Suppressor macrophage treated with lipopolysaccharide for 1 hour (primary cell): ENCODE measurements around the gene GIMAP4.
"Not testable (repeated sequence)": the region's sequence is repeated elsewhere in the genome, so short reads cannot be mapped to it uniquely, and the experiment has no call there.

ENCODE experiments used
- DNase-seq, 3 donors: peaks; one replicate each; pipeline ENCODE4 v3.0.0-alpha.2; 2020 to 2022

Gene GIMAP4

DNA sequence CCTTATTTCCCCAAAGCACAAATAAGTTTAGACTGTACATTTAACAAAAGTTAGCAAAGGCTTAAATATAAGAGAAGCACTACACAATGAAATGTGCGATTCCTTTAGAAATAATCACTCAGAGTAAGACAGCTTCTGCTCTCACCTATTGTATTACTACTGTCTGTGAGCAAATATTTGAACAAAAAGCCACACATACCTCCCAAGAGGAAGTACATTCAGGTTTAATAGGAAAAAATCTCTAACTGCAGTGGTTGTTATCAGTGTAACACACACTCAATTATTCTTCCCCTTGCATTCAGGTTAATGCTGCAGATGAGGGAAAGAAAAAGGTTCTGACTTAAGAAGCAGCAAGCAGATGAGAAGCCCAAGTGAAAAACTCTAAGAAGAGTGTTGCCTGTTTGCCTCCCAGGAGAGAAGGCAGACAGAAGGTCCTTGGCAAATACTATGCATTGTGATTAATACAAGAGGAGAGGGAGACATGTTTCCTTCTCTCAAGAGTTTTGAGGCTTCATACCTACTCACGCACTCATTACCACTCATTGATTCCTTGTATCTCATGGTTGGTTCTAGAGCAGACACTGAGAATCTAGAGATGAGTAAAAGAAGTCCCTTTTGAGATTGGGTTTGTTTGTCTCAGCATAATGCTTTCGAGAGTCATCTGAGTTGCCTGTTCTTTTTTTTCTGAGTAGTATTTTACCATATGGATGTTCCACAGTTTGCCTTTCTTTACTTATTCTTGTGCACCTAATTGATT lies 13.6 kb downstream of the GIMAP4 start:
- DNase-seq, result no peak

DNA sequence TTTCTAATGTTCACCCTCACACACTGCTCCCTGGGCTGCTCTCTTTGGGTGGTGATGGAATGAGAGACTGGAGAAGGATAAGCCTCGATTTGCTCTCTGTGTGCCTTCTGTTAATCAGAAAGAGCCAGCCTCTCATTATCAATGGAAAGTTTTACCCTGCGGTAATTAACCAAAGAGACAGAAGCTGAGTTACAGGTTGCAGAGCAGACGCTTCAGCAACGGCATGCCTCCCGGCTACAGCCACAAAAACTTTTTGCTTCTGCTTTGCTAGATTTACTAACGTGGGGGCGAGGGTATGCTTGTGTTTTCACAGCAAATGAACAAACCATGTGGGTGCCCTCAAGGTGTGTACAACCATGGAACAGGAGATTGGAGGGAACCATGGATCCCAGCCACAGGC lies 18.0 kb downstream of the GIMAP4 start:
- no peak for DNase-seq

DNA sequence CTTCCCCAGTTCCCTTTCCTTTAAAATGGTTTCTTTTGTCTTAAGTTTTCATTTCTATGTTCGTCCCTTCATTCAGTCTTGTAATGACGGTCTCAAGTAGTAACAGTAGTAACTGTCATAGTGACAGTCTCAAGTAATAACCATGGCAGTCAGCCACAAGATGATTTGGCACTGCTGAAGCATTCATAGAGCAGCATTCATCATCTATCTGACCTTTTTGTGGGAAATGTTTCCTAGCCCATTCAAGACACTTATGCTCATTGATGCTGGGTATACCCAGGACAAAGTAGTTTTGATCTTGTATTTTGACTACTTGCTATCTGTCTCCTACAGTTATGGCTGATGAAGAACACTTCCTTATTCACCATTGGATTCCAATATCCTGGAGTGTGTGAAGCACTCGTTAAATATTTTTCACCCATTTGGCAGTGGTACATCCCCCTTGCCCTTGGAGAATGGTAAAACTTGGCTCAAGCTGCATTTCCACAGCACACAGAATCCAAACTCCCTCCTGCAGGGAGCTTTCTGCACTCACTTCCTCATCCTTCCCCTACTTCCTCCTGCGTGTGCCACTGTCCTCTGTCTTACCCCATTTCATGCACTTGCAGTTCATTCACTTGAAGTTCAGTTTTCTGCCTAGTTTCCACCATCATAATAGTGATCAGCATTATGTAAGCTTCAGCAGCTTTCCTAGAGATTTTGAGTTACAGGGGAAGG lies 19.0 kb downstream of the GIMAP4 start:
- DNase-seq, result peak in 2 of 3 donors; percentile 59 to 65

DNA sequence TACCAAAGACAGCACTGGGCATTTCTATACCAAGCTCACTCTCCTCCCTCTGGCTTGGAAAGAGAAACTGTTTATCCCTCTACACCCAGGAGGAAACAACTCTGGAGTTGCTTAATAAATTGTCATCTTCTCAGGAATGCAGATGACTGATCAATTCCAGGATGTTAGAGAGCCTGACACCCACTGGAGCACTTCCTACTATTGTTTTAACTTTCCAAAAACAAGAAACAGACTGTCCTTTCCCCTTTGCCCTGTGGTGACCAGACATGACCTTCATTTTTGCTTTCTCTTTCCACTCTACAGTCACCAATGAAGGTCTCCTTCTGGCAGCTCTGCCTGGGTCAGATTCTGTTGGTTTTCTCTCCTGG lies 19.6 kb downstream of the GIMAP4 start:
- peak; percentile 83 to 97 (median 87) for DNase-seq

DNA sequence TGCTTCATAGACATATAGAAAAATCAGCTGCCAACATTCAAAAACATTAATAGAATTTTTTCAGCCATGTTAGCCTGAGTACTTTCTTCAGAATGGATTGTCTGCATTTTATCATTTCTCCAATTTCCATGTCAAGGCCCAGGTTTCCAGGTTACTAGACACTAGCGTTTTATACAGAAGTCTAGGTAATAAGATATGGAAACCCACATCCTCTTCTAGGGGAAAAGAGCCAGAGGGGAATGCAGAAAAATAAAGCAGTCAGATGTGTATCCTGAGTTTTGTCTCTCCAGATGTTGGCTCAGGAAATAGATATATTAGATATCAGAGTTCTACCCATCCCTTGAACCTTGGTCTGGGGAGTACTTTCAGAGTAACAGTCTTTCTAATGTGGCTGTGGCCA lies 20.4 kb downstream of the GIMAP4 start:
- DNase-seq, result no peak

DNA sequence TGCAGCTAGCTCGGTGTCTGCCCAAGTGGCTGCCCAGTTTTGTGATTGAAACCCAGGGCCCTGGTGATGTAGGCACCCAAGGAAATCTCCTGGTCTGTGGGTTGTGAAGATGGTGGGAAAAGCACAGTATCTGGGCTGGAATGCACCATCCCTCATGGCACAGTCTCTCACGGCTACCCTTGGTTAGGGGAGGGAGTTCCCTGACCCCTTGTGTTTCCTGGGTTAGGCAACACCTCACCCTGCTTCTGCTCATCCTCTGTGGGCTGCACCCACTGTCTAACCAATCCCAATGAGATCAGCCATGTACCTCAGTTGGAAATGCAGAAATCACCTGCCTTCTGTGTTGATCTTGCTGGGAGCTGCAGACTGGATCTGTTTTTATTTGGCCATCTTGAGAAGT lies 27.6 kb downstream of the GIMAP4 start:
- peak; percentile 34 to 61 (median 47) for DNase-seq

DNA sequence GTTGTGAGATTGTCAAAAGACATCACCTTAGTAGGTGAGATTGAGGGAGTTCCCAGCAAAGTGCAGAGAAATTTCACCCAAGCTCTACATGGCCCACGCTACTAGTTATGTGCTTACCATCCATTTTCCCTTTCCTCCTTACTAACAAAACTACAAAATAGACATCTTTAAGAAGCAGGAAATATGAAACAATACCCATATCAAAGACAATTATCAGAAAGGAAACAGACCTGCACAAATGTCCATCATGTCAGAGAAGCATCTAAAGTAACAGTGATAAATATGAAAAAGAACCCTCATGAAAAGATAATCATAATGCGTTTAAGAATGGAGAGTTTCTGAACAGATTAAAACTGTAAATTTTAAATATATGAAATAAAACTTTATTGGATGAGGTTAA lies 28.2 kb downstream of the GIMAP4 start:
- DNase-seq, result no peak

DNA sequence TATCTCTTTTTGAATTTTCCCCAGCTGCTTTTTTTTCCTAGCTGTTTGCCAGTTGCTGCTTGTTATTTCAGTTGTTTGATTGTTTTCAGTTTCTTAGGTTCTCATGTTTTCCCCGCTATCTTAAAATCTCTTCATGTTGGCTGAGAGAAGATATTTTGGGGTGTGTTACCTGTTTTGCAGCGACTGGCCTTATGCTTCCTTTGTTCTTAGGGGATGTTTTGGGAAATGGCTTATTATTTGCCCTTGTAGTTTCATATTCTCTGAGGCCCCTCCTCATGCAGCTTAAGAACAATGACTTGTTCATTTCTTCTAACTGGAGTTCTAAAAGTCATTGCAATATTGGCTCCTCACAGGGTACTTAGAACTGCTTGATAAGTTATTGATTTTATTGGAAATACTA lies 36.4 kb downstream of the GIMAP4 start:
- not testable (repeated sequence) for DNase-seq

DNA sequence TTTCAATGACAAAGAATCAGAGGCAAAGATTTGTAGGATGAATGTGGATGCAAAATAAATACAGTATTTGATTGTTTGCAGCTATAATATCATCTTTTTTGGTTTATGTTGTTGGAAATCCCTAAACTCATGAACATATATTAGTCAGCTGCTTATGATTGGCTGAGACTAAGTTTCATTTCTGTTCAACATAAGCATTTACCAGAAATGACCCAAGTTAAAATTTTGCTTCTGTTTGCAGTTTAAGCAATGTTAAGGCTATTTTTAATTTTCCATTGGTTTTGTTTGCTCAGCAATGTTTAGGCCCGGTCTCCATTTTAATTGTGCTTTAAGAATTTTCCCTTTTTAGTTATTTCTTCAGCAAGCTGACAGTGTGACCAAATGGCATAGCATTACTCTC lies 43.0 kb downstream of the GIMAP4 start:
- peak; percentile 64 to 90 (median 82) for DNase-seq

DNA sequence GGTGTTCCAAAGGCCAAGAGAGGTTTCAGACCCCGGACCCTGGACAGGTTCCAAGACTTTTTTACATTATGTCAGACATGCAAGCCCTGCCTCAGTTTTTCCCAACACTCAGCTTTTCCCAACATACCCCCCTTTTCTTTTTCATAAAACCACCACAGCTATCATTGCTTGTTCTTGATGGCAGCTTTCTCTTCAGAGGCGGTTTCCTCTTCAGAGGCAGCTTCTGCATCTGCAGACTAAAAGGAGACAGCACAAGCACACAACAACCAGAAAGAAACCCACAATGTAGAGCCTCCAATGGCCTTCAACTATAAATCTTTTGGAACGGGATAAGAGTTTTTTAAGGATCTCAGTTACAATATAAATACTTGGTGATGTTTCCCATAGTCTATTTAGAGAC lies 45.7 kb downstream of the GIMAP4 start:
- DNase-seq, result no peak

DNA sequence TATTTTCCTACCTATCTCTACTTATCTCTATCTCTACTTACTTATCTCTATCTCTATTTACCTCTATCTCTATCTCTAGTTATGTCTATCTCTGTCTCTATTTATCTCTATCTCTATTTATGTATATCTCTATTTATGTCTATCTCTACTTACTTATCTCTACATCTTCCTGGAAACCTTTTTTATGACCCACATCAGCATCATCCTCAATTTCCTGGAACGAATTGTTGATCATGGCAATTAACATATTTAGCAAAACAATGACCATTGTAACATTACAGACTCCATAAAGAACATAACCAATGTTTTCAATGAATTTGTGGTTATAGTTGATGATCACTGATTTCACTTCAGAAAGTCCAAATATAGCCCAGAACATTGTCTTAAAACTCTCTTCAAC lies 46.7 kb downstream of the GIMAP4 start:
- no peak for DNase-seq

DNA sequence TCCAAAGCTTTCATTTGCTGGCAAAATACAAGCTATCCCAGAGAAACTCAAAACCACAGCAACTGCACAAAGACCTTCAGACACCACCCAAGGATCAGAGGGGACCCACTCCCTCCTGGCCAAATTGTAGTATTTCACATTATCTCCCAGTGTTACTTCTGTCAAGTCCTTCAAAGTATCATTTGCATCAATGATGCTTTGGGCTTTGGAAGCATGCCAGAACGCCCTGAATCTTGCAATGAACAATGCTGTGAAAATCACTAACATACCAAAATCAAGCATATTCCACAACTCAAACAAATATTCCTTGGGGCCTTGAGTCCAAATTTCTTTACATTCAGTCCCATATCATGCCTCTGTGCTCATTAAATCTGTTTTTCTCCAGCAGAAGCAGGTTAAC lies 47.2 kb downstream of the GIMAP4 start:
- not testable (repeated sequence) for DNase-seq

DNA sequence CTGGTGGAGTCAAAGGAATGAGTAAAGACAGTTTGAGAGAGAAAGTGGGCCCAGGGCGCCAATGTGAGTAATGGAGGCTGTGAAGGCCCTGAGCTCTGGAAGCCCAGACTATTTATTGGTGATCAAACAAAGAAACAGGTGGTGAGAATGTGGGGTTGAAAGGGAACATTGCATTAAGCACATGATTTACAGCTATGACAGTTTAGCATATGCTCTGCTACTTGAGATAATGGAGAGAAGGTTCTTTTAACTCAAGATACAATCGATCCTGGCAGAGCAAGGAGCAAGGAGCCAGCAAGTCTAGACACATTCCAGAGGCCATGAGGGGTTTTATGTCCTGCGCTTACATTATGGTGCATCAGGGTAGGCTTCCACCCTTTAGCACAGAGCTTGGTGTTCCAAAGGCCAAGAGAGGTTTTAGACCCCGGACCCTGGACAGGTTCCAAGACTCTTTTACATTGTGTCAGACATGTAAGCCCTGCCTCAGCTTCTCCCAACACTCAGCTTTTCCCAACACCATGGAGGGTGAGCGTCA lies 48.1 kb downstream of the GIMAP4 start:
- DNase-seq, result not testable (repeated sequence)

DNA sequence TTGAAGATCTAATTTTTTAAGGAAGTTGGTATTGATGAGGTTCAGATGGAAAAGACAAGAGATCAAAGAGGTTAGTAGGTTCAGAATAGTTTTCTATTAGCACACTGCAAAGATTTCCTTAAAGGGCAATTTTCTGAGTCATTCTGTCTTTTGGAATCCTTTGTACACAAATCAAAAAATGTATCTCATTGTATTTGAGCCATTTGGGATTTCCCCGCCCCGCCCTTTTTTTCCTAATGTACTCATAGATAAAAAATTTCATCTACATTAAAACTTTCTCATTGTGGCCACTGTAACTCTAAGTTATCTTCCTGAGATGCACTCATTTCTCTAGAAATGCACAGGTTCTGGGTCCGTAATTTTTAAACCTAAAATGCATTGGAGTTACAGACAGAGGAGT lies 52.9 kb downstream of the GIMAP4 start:
- peak; percentile 31 to 50 (median 43) for DNase-seq

DNA sequence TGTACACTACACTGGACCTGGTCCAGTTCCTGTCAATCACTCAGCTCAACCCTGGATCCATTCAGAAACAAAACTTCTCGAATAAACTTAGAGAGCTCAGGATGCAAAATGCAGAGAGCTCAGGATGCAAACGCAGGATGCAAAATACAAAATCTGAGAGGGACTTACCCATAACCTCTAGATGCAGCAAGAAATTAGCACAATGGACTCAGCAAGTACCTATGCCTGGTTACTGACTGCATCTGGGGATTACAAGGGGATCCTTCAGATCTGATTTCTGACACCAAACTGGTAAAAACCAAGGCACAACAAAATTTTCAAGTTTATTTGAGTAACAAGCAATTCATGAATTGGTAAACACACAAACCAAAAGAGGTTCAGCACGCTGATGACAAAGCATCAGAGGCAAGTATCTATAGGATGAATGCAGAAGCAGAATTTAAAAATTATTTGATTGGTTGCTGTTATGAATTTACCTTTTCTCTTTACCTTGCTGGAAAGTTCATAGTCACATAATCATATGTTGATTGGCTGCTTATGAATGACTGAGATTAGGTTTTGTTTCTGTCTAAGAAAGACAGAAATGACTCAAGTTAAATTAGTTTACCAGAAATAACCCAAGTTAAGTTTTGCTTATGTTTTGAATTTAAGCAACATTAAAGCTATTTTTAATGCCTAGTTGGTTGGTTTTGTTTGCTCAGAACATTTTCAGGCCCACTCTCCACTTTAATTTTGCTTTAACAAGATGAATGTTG lies 53.6 kb downstream of the GIMAP4 start:
- no peak for DNase-seq

DNA sequence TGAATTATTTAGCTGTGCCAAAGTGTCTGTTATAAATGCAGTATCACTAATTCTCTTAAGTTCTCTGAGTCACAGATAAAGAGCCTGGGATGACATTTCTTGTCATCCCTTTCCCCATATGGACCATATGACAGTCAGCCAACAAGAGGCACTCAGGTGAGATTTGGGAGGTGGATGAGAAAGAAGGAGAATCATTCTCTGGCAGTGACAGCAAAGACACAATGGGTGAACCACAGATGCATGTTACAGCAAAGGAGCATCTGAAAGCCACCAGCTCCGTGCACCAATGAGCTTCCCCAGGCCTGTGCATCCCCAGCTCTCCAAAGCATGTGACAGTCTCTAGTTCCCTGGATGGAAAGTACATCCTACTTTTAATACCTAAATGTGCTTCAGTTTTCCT lies 54.2 kb downstream of the GIMAP4 start:
- DNase-seq, result no peak
